ENCODE data around the gene COPE. TPM values are rescaled to one million over a fixed set of nuclear protein-coding genes. Genes with fewer than 3 reads are reported as not detected.
A peak's percentile ranks its signal among the peaks of the same experiment; 100 is the strongest.

The COPE gene
- total and polyA plus RNA-seq, 2 of the 8 experiments (the other 6 are each of a cell fraction or from before 2014, with no cell fraction given) = 178 to 356 TPM

GRCh38 chr19:18951721-18952281 is 32.6 kb upstream of the COPE start:
- ChIA-PET POLR2A (ENCODE audit: partially characterized antibody) (interaction anchor here (0.5 to 2.4 kb wide), 6 partner anchors 7 to 36 kb away, joined by 3 to 10 read pairs (median 4); no protein-coding TSS in a partner anchor), CTCF (ENCODE audit: partially characterized antibody) (no interaction called here)
- H3K23ac ChIP-seq (ENCODE audit: insufficient read length) = no peak overlapping the region
- no peak overlapping the region for H3K18ac ChIP-seq (ENCODE audit: extremely low read depth, low read length)
- H3K56ac ChIP-seq (replicated peaks; ENCODE audit: insufficient read length, low read depth, low read length) = no peak overlapping the region
- no peak overlapping the region for H2BK20ac ChIP-seq (ENCODE audit: low read length)
- peaks cover 2% of the 10 kb centered on the region; the same call in 1 of the 2 replicates for H3K79me1 ChIP-seq (ENCODE audit: low read depth, low read length)
- H3K23me2 ChIP-seq (ENCODE audit: low read depth, low read length) = peaks cover 13% of the 10 kb centered on the region; the same call in 1 of the 2 replicates
- FAIRE-seq (no peak), DNase-seq (ENCODE audit: low read depth in 1 of 2, low spot score in 2 of 2) (no peak)
- no peak overlapping the region for H4K5ac ChIP-seq (ENCODE audit: insufficient read length, low read depth, low read length)
- no peak overlapping the region for H3K9ac ChIP-seq (replicated peaks in 1 of 4; ENCODE audit: extremely low read depth in 1 of 4, low read depth in 3 of 4, low read length in 3 of 4)
- no peaks in the 10 kb centered on the region for H3K27me3 ChIP-seq (replicated peaks in 1 of 4; ENCODE audit: control insufficient read depth in 3 of 4, extremely low read depth in 1 of 4, insufficient read depth in 3 of 4, low read length in 3 of 4)
- H3K9me3 ChIP-seq (ENCODE audit: insufficient read depth in 2 of 2, low read depth in 1 of 2, low read length in 1 of 2) = no peaks in the 10 kb centered on the region
- 83% methylated on average over 5 of the region's 7 CpGs; no CpG with 5 or more reads in 1 of the 2 experiments for WGBS, 2 experiments (ENCODE audit: extremely low coverage in 1 of 2, insufficient coverage in 1 of 2, insufficient read length in 1 of 2, insufficient replicate concordance in 2 of 2, low coverage in 1 of 2, low lambda C conversion rate in 2 of 2, missing lambda C conversion rate in 1 of 2)
- H2BK15ac ChIP-seq (ENCODE audit: low read length) = 0 out of 2 replicates have a peak overlapping the region, but pooled peaks have one; percentile 8
- no peak overlapping the region for H3K4ac ChIP-seq (replicated peaks; ENCODE audit: insufficient read length, low read depth, low read length)
- H4K91ac ChIP-seq (replicated peaks; ENCODE audit: insufficient read length, low read length) = no peak overlapping the region
- no peak overlapping the region for H2AK5ac ChIP-seq (ENCODE audit: low read depth, low read length)
- no peak for TF ChIP-seq BCL11A (IDR thresholded peaks at IDR 0.05; ENCODE audit: low read depth in 2 of 2, low read length in 2 of 2)
- peak; percentile 84 for TF ChIP-seq KDM1A (IDR thresholded peaks at IDR 0.05; ENCODE audit: borderline replicate concordance, low read length)
- peaks cover 0 to 5% of the 10 kb centered on the region in 2 experiments for H4K20me1 ChIP-seq (replicated peaks in 1 of 2; ENCODE audit: control insufficient read depth in 1 of 2, insufficient read depth in 2 of 2, low read length in 2 of 2)
- no peak overlapping the region for H3K4me3 ChIP-seq (ENCODE audit: extremely low read depth in 1 of 4, insufficient read depth in 2 of 4, low read depth in 3 of 4, low read length in 4 of 4)
- H2AFZ ChIP-seq (ENCODE audit: low read length) = no peak overlapping the region
- H2BK120ac ChIP-seq (replicated peaks; ENCODE audit: low read depth, low read length) = no peak overlapping the region
- no peak overlapping the region for H3K4me2 ChIP-seq (ENCODE audit: insufficient read depth in 1 of 2, low read depth in 2 of 2, low read length in 2 of 2)
- H3K79me2 ChIP-seq (ENCODE audit: control insufficient read depth in 1 of 2, insufficient read depth in 2 of 2, low read length in 2 of 2) = no peaks in the 10 kb centered on the region
- no peaks in the 10 kb centered on the region for H3K4me1 ChIP-seq (replicated peaks in 1 of 4; ENCODE audit: control insufficient read depth in 3 of 4, insufficient read depth in 4 of 4, low read length in 3 of 4)
- H3K36me3 ChIP-seq (ENCODE audit: control insufficient read depth in 2 of 4, insufficient read depth in 4 of 4, low read length in 3 of 4) = 0 out of 8 replicates have a peak, but pooled peaks cover 0 to 2% (median 0%) of the 10 kb centered on the region in 4 experiments
- no peak overlapping the region for H3K14ac ChIP-seq (ENCODE audit: insufficient read length)
- H2BK5ac ChIP-seq (ENCODE audit: low read depth, low read length) = no peak overlapping the region
- no peak overlapping the region for H2BK12ac ChIP-seq (ENCODE audit: low read depth, low read length)
- H4K8ac ChIP-seq (ENCODE audit: extremely low read depth, insufficient read depth, low read length) = no peak overlapping the region; the same call in 1 of the 2 replicates
- H3K27ac ChIP-seq (ENCODE audit: low read depth, low read length) = no peak overlapping the region
